OCI-LY7 (cell line): ENCODE measurements around the gene COQ10A. TPM values are rescaled to one million over a fixed set of nuclear protein-coding genes. Genes with fewer than 3 reads are reported as not detected.

Experiments
- BruUV-seq: library from RNA; stranded (reverse); fragments of 400-500 nt; replicated peaks from 2 replicates; lab custom pipeline; 2021; lab: Mats Ljungman, UMichigan
- CTCF ChIA-PET: fragments of 300-600 bp; sonication (Branson Sonifier 250); formaldehyde crosslinking; loops from one replicate; lab custom pipeline; 2022; ENCODE audit warnings: antibody characterized with exemption; ENCODE audit not compliant: unreplicated experiment; lab: Charles Lee
- POLR2A ChIA-PET: fragments of 300-600 bp; sonication (Branson Sonifier 250); formaldehyde crosslinking; loops from one replicate; lab custom pipeline; 2022; ENCODE audit warnings: antibody characterized with exemption; lab: Charles Lee
- DNase-seq: peaks from one replicate; pipeline ENCODE4 v3.0.0-alpha.2; 2015; ENCODE audit warnings: low spot score
- H2AFZ ChIP-seq: fragments of 200-600 bp; sonication (generic), shearing (Covaris generic); 2 replicates; pipeline ENCODE4 v1.6.1; 2014; ENCODE audit warnings: mild to moderate bottlenecking, antibody characterized with exemption, low read length, moderate library complexity
- H3K27ac ChIP-seq: fragments of 200-600 bp; sonication (generic); 2 replicates; pipeline ENCODE4 v1.5.1; 2014; ENCODE audit warnings: mixed run types, low read depth, mild to moderate bottlenecking, moderate library complexity, low read length, inconsistent platforms; ENCODE audit not compliant: poor library complexity, severe bottlenecking
- H3K36me3 ChIP-seq: fragments of 200-600 bp; sonication (generic); 2 replicates; pipeline ENCODE4 v1.6.1; 2014; ENCODE audit warnings: mild to moderate bottlenecking, antibody characterized with exemption, low read length, moderate library complexity, mixed read lengths; ENCODE audit not compliant: insufficient read depth
- H3K4me1 ChIP-seq: fragments of 200-600 bp; sonication (generic); 2 replicates; pipeline ENCODE4 v1.5.1; 2014; ENCODE audit warnings: mild to moderate bottlenecking, low read length; ENCODE audit not compliant: insufficient read depth, poor library complexity, severe bottlenecking
- H3K4me2 ChIP-seq: fragments of 200-600 bp; sonication (generic); 2 replicates; pipeline ENCODE4 v1.6.1; 2014; ENCODE audit warnings: mild to moderate bottlenecking, low read length
- H3K4me3 ChIP-seq: fragments of 200-600 bp; sonication (generic); 2 replicates; pipeline ENCODE4 v1.5.1; 2014; ENCODE audit warnings: mild to moderate bottlenecking, low read depth, low read length; ENCODE audit not compliant: poor library complexity, severe bottlenecking
- H3K79me2 ChIP-seq: fragments of 200-600 bp; sonication (generic); 2 replicates; pipeline ENCODE4 v1.6.1; 2016; ENCODE audit warnings: low read depth, mild to moderate bottlenecking, low read length, moderate library complexity, mixed read lengths; ENCODE audit not compliant: insufficient read depth
- H3K9me2 ChIP-seq: fragments of 200-600 bp; sonication (generic); 2 replicates; pipeline ENCODE4 v1.6.1; 2016; ENCODE audit warnings: mild to moderate bottlenecking, low read length, mixed read lengths; ENCODE audit not compliant: insufficient read depth
- H3K9me3 ChIP-seq: fragments of 200-600 bp; sonication (generic); 2 replicates; pipeline ENCODE4 v1.6.1; 2014; ENCODE audit warnings: mild to moderate bottlenecking, mixed run types, low read length, mixed read lengths
- H4K20me1 ChIP-seq: fragments of 200-600 bp; sonication (generic); 2 replicates; pipeline ENCODE4 v1.6.1; 2014; ENCODE audit warnings: mild to moderate bottlenecking, antibody characterized with exemption, low read length, moderate library complexity, mixed read lengths; ENCODE audit not compliant: insufficient read depth
- EZH2phosphoT487 ChIP-seq: fragments of 200-600 bp; sonication (generic); IDR thresholded peaks from 2 replicates; pipeline ENCODE4 v1.6.1; 2018; ENCODE audit warnings: low read depth, borderline replicate concordance, mild to moderate bottlenecking, mixed run types, antibody characterized with exemption, low read length, moderate library complexity, mixed read lengths
- intact Hi-C: fragments of 100-400 bp; cut with micrococcal nuclease; formaldehyde crosslinking; loops from one replicate; pipeline ENCODE4 v1.10.0; 2022; ENCODE audit not compliant: unreplicated experiment
- total RNA-seq, 2 experiments: library from RNA; depleted of rRNA in 1 of 2; stranded (reverse); fragments of >200 nt in 1 of 2; shearing (Covaris generic) in 1 of 2; gene quantifications; 2 replicates each; pipeline ENCODE4 v1.2.3, GENCODE V29; 2014 to 2022
- TF ChIP-seq, protein P1 (sequence below): fragments of 200-600 bp; sonication (generic); conservative IDR thresholded peaks from 2 replicates; pipeline ENCODE4 v1.5.1; 2014; ENCODE audit warnings: mild to moderate bottlenecking, antibody characterized with exemption, low read length, moderate library complexity, mixed read lengths

Gene COQ10A
- total RNA-seq, 2 experiments from 2014 or later: 20.6 to 22.1 TPM

DNA sequence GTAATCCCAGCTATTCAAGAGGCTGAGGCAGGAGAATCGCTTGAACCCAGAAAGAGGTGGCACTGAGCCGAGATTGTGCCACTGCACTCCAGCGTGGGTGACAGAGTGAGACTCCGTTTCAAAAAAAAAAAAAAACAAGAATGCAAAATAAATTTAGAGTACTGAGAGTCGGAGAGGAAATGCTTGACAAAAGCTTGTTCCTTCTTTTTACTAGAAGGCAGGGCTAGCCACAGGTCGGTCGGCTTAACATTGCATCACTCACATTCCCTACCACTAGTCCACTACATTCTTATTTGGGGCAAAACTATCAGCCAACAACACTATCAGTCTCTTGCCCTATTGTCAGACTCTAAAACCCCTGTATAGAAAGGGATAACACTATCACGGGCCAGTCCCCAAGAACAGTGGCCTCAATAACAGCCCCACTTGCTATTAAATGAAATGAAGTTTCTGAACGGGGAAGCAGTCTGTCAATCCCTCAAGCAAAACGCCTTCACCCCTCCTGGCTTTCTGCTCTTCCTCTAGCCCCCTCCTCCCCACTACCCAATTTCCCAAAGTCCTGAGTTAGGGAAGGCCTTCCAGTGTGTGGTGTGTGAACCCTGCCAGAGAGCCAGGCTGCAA lies 46.0 kb upstream of the COQ10A start:
- no peaks in the 10 kb centered on the region for H3K9me2 ChIP-seq
- H3K4me1 ChIP-seq: peaks cover 40% of the 10 kb centered on the region
- intact Hi-C loops: loop anchor here (2.0 kb wide), 1 partner anchor 14 kb away; no protein-coding TSS in a partner anchor
- H3K4me2 ChIP-seq: peak overlapping the region; percentile 100
- no peaks in the 10 kb centered on the region for H3K9me3 ChIP-seq
- no peaks in the 10 kb centered on the region for H4K20me1 ChIP-seq
- H3K27ac ChIP-seq: peak overlapping the region; percentile 77
- H3K79me2 ChIP-seq: peaks cover 23% of the 10 kb centered on the region; the same call in 1 of the 2 replicates
- DNase-seq: peak; percentile 71
- H3K36me3 ChIP-seq: peaks cover 9% of the 10 kb centered on the region
- POLR2A ChIA-PET: interaction anchor here (0.6 to 4.2 kb wide), 16 partner anchors 11 to 301 kb away, joined by 3 to 85 read pairs (median 5); partner anchors contain the start of genes ANKRD52, IL23A, RBMS2 and SMARCC2
- TF ChIP-seq EZH2phosphoT487: no peak
- TF ChIP-seq, protein P1, sequence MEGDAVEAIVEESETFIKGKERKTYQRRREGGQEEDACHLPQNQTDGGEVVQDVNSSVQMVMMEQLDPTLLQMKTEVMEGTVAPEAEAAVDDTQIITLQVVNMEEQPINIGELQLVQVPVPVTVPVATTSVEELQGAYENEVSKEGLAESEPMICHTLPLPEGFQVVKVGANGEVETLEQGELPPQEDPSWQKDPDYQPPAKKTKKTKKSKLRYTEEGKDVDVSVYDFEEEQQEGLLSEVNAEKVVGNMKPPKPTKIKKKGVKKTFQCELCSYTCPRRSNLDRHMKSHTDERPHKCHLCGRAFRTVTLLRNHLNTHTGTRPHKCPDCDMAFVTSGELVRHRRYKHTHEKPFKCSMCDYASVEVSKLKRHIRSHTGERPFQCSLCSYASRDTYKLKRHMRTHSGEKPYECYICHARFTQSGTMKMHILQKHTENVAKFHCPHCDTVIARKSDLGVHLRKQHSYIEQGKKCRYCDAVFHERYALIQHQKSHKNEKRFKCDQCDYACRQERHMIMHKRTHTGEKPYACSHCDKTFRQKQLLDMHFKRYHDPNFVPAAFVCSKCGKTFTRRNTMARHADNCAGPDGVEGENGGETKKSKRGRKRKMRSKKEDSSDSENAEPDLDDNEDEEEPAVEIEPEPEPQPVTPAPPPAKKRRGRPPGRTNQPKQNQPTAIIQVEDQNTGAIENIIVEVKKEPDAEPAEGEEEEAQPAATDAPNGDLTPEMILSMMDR: no peak
- peak overlapping the region; percentile 81 for H3K4me3 ChIP-seq
- TSS peak; percentile 85 for BruUV-seq
- CTCF ChIA-PET: interaction anchor here (0.8 to 3.4 kb wide), 4 partner anchors 14 to 244 kb away, joined by 3 to 35 read pairs (median 6); no protein-coding TSS in a partner anchor
- peak overlapping the region; percentile 65; the same call in 1 of the 2 replicates for H2AFZ ChIP-seq

GRCh38 chr12:56221232-56221756 lies 45.4 kb upstream of the COQ10A start:
- ChIA-PET CTCF (interaction anchor here (0.6 to 3.4 kb wide), 6 partner anchors 8 to 243 kb away, joined by 3 to 35 read pairs (median 6); partner anchors contain the start of gene ESYT1), POLR2A (interaction anchor here (0.6 to 4.2 kb wide), 22 partner anchors 10 to 300 kb away, joined by 3 to 85 read pairs (median 6); partner anchors contain the start of genes ANKRD52, COQ10A, IL23A and MYL6)
- no peaks in the 10 kb centered on the region for H4K20me1 ChIP-seq
- H3K79me2 ChIP-seq: peaks cover 23% of the 10 kb centered on the region; the same call in 1 of the 2 replicates
- H3K9me2 ChIP-seq: no peaks in the 10 kb centered on the region
- peaks cover 4% of the 10 kb centered on the region for H3K36me3 ChIP-seq
- H3K4me3 ChIP-seq: peak overlapping the region; percentile 81
- H3K4me2 ChIP-seq: peak overlapping the region; percentile 100
- H3K4me1 ChIP-seq: peaks cover 40% of the 10 kb centered on the region
- no peak for TF ChIP-seq EZH2phosphoT487
- TF ChIP-seq, protein P1: no peak
- peak overlapping the region; percentile 65; the same call in 1 of the 2 replicates for H2AFZ ChIP-seq
- peak overlapping the region; percentile 77 for H3K27ac ChIP-seq
- H3K9me3 ChIP-seq: no peaks in the 10 kb centered on the region
- no peak for DNase-seq
- intact Hi-C loops: loop anchor here (2.0 kb wide), 1 partner anchor 14 kb away; no protein-coding TSS in a partner anchor
- BruUV-seq: no TSS peak
